Stomach (tissue), 4 donors: Measurements from ENCODE around the gene PIMREG.

Experiments
- EP300 ChIP-seq: sonication (generic); formaldehyde crosslinking; IDR thresholded peaks from one replicate; pipeline ENCODE4 v1.6.1; 2017; ENCODE audit warnings: antibody characterized with exemption
- POLR2A ChIP-seq, 4 donors: fragments of 450-650 bp; IDR thresholded peaks; one replicate each; pipeline ENCODE4 v1.6.1; 2016; ENCODE audit warnings: antibody characterized with exemption in 4 of 4, control low read depth in 2 of 4, mild to moderate bottlenecking in 1 of 4, moderate library complexity in 1 of 4
- POLR2AphosphoS5 ChIP-seq, 3 donors: sonication (generic); formaldehyde crosslinking; IDR thresholded peaks; one replicate each; pipeline ENCODE4 v1.6.1; 2016; ENCODE audit warnings: antibody characterized with exemption in 3 of 3
- TF ChIP-seq, protein P1 (sequence below), 7 experiments: fragments of 450-650 bp in 4 of 7; fragments of 200-600 bp in 3 of 7; sonication (generic) in 3 of 7; IDR thresholded peaks; one replicate each; pipeline ENCODE4 v1.5.1; 2016 to 2019; ENCODE audit warnings: antibody characterized with exemption in 7 of 7, control low read depth in 2 of 7, mild to moderate bottlenecking in 1 of 7

- TF ChIP-seq, protein P1, sequence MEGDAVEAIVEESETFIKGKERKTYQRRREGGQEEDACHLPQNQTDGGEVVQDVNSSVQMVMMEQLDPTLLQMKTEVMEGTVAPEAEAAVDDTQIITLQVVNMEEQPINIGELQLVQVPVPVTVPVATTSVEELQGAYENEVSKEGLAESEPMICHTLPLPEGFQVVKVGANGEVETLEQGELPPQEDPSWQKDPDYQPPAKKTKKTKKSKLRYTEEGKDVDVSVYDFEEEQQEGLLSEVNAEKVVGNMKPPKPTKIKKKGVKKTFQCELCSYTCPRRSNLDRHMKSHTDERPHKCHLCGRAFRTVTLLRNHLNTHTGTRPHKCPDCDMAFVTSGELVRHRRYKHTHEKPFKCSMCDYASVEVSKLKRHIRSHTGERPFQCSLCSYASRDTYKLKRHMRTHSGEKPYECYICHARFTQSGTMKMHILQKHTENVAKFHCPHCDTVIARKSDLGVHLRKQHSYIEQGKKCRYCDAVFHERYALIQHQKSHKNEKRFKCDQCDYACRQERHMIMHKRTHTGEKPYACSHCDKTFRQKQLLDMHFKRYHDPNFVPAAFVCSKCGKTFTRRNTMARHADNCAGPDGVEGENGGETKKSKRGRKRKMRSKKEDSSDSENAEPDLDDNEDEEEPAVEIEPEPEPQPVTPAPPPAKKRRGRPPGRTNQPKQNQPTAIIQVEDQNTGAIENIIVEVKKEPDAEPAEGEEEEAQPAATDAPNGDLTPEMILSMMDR (IDR thresholded peaks at IDR 0.05), result no peak
- TF ChIP-seq POLR2A (IDR thresholded peaks at IDR 0.05) (no peak), EP300 (no peak), POLR2AphosphoS5 (IDR thresholded peaks at IDR 0.05) (no peak)
These were observed 42.0 kb upstream of the PIMREG start for GRCh38 chr17:6402258-6402657.
